Inflammatory macrophage treated with lipopolysaccharide for 4 hours (primary cell): Measurements from ENCODE around the gene SIM1.

Experiments used
- DNase-seq: peaks from one replicate; pipeline ENCODE4 v3.0.0-alpha.2; 2020

SIM1 gene

GRCh38 chr6:100464903-100465700, at the start of gene SIM1:
Gene SIM1 (minus strand): TSS chr6:100464921. CDS start chr6:100463468, 1,453 bp downstream.
- peak; percentile 18 for DNase-seq

- no peak for DNase-seq
Measured at GRCh38 chr6:100512203-100512862, 47.6 kb upstream of the SIM1 start.

- DNase-seq, result no peak
Measured at GRCh38 chr6:100509101-100509500, 44.4 kb upstream of the SIM1 start.

- no peak for DNase-seq
Measured at GRCh38 chr6:100506651-100507050, 41.9 kb upstream of the SIM1 start.

- DNase-seq, result no peak
Measured at GRCh38 chr6:100504786-100505737, 40.3 kb upstream of the SIM1 start.

GRCh38 chr6:100503043-100503705, 38.5 kb upstream of the SIM1 start:
- DNase-seq, result no peak

GRCh38 chr6:100493206-100493888, 28.6 kb upstream of the SIM1 start:
- DNase-seq, result no peak

GRCh38 chr6:100491952-100492670, 27.4 kb upstream of the SIM1 start:
- DNase-seq, result no peak

GRCh38 chr6:100490065-100490464, 25.3 kb upstream of the SIM1 start:
- DNase-seq, result no peak

GRCh38 chr6:100488244-100488643, 23.5 kb upstream of the SIM1 start:
- peak; percentile 36 for DNase-seq

GRCh38 chr6:100487638-100488037, 22.9 kb upstream of the SIM1 start:
- no peak for DNase-seq

- no peak for DNase-seq
Measured at GRCh38 chr6:100485268-100485667, 20.5 kb upstream of the SIM1 start.

- no peak for DNase-seq
Measured at GRCh38 chr6:100484474-100484873, 19.8 kb upstream of the SIM1 start.

GRCh38 chr6:100482698-100483097, 18.0 kb upstream of the SIM1 start:
- no peak for DNase-seq

GRCh38 chr6:100479179-100480035, 14.7 kb upstream of the SIM1 start:
- peak; percentile 26 for DNase-seq

- DNase-seq, result no peak
Measured at GRCh38 chr6:100475554-100476320, 11.0 kb upstream of the SIM1 start.

- DNase-seq, result no peak
Measured at GRCh38 chr6:100473182-100473581, 8.5 kb upstream of the SIM1 start.

GRCh38 chr6:100472674-100473073, 8.0 kb upstream of the SIM1 start:
- no peak for DNase-seq

GRCh38 chr6:100470422-100471120, 5.8 kb upstream of the SIM1 start:
- no peak for DNase-seq
